Ovary (tissue), 9 donors: ENCODE measurements around the gene FGF3. TPM values are rescaled to one million over a fixed set of nuclear protein-coding genes. Genes with fewer than 3 reads are reported as not detected.

Experiments used
- DNase-seq, 5 donors: peaks; one replicate each; pipeline ENCODE4 v3.0.0-alpha.2; 2019 to 2020
- H3K27ac ChIP-seq, 2 donors: fragments of 200-600 bp; one replicate each; pipeline versions ENCODE4 v1.5.1 to v1.8.0; 2019 to 2022
- H3K27me3 ChIP-seq: fragments of 200-600 bp; one replicate; pipeline ENCODE4 v1.8.0; 2022
- H3K36me3 ChIP-seq: fragments of 200-600 bp; sonication (generic); one replicate; pipeline ENCODE4 v1.5.1; 2019
- H3K4me1 ChIP-seq: one replicate; pipeline ENCODE4 v1.8.1; 2013; ENCODE audit warnings: mild to moderate bottlenecking, moderate library complexity; ENCODE audit not compliant: insufficient read depth
- H3K4me3 ChIP-seq: fragments of 200-600 bp; sonication (generic); one replicate; pipeline ENCODE4 v1.5.1; 2017
- H3K9me3 ChIP-seq, 2 donors: fragments of 200-600 bp in 1 of 2; sonication (generic) in 1 of 2; one replicate each; pipeline versions ENCODE4 v1.5.1 to v1.8.1; 2013 to 2019; ENCODE audit warnings: mild to moderate bottlenecking in 1 of 2, moderate library complexity in 1 of 2
- EP300 ChIP-seq: sonication (generic); formaldehyde crosslinking; IDR thresholded peaks from one replicate; pipeline ENCODE4 v1.6.1; 2017; ENCODE audit warnings: antibody characterized with exemption
- POLR2A ChIP-seq: fragments of 450-650 bp; IDR thresholded peaks from one replicate; pipeline ENCODE4 v1.6.1; 2017; ENCODE audit warnings: antibody characterized with exemption, mild to moderate bottlenecking, moderate library complexity
- WGBS, 3 donors: extraction: QIAGEN DNeasy Blood & Tissue Kit in 1 of 3; methylation state at CpG; one replicate each; pipeline versions ENCODE4 v1.1.5 to v1.1.7; 2013 to 2017; 5-methylcytosine and 5-hydroxymethylcytosine counted together
- intact Hi-C, 4 donors: fragments of 100-400 bp; cut with DNase I; formaldehyde crosslinking; loops; one replicate each; pipeline versions ENCODE4 v1.11.0 to v1.15.1; 2022 to 2023
- polyA plus RNA-seq, 2 donors: library from polyadenylated mRNA; stranded (reverse); fragments of 200-250 nt in 1 of 2; fragments of 350-450 nt in 1 of 2; fragmentation: Illumina TruSeq in 1 of 2; extraction: RNeasy Lipid Tissue Mini Kit (QIAGEN cat#74804) in 1 of 2; gene quantifications; one replicate each; pipeline ENCODE4 v1.2.3, GENCODE V29; 2013 to 2014
- total RNA-seq, 7 donors: library from RNA; depleted of rRNA in 2 of 7; stranded (reverse); fragments of >200 nt in 2 of 7; fragmentation: NEBNext Ultra II Directional in 3 of 7; extraction: Animal tissue kit (Norgen Biotek cat#: 25700) in 3 of 7; gene quantifications; one replicate each; pipeline versions ENCODE4 v1.1.0 to v1.2.4, GENCODE V29; 2016 to 2023
- TF ChIP-seq, protein P1 (sequence below), 3 donors: fragments of 450-650 bp in 2 of 3; fragments of 200-600 bp in 1 of 3; IDR thresholded peaks; one replicate each; pipeline versions ENCODE4 v1.5.1 to v1.8.0; 2016 to 2022; ENCODE audit warnings: antibody characterized with exemption in 3 of 3, mild to moderate bottlenecking in 1 of 3
- donor health status: DM: no; HTN: no; CAD: no; lungs with moderate emphysema.
- donor health status: DM: no; HTN: no; CAD: no.
- donor health status: Bipolar disorder and iron deficiency.
- donor health status: DM: yes; HTN: yes; CAD: no.
- donor health status: DM: no; HTN: no; CAD: no.
- donor health status: DM: yes; HTN: yes; CAD: no.

The FGF3 gene
- total and polyA plus RNA-seq, 9 donors: not detected

DNA sequence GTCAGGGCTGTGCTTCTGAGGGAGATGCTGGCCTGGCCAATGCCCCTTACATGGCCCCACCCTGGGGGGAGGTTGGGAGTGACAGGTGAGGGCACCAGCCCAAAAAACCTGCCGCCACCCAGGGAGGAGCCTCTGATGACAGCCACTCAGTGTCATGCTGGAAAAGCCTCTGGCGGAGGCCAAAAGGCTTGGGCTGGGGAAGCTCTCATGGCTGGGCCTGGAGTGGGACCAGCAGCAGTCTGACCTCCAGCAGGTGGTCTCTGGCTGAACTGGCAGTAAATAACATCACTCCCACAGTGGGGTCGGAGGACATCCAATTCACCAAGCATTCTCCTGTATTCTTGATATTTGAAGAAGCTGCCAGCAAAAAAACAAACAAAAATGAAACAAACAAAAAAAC, 20.1 kb downstream of the FGF3 start:
- H3K36me3 ChIP-seq: no peaks in the 10 kb centered on the region
- WGBS, 3 donors: 63 to 68% (median 66%) methylated on average over 3 of the region's 3 CpGs
- no peak overlapping the region for H3K27ac ChIP-seq
- intact Hi-C loops: no loop called here
- no peaks in the 10 kb centered on the region for H3K9me3 ChIP-seq
- H3K27me3 ChIP-seq: no peaks in the 10 kb centered on the region
- H3K4me3 ChIP-seq: no peak overlapping the region
- no peaks in the 10 kb centered on the region for H3K4me1 ChIP-seq
- TF ChIP-seq, protein P1, sequence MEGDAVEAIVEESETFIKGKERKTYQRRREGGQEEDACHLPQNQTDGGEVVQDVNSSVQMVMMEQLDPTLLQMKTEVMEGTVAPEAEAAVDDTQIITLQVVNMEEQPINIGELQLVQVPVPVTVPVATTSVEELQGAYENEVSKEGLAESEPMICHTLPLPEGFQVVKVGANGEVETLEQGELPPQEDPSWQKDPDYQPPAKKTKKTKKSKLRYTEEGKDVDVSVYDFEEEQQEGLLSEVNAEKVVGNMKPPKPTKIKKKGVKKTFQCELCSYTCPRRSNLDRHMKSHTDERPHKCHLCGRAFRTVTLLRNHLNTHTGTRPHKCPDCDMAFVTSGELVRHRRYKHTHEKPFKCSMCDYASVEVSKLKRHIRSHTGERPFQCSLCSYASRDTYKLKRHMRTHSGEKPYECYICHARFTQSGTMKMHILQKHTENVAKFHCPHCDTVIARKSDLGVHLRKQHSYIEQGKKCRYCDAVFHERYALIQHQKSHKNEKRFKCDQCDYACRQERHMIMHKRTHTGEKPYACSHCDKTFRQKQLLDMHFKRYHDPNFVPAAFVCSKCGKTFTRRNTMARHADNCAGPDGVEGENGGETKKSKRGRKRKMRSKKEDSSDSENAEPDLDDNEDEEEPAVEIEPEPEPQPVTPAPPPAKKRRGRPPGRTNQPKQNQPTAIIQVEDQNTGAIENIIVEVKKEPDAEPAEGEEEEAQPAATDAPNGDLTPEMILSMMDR (IDR thresholded peaks at IDR 0.05): no peak
- TF ChIP-seq EP300 (no peak), POLR2A (no peak)
- no peak for DNase-seq

DNA sequence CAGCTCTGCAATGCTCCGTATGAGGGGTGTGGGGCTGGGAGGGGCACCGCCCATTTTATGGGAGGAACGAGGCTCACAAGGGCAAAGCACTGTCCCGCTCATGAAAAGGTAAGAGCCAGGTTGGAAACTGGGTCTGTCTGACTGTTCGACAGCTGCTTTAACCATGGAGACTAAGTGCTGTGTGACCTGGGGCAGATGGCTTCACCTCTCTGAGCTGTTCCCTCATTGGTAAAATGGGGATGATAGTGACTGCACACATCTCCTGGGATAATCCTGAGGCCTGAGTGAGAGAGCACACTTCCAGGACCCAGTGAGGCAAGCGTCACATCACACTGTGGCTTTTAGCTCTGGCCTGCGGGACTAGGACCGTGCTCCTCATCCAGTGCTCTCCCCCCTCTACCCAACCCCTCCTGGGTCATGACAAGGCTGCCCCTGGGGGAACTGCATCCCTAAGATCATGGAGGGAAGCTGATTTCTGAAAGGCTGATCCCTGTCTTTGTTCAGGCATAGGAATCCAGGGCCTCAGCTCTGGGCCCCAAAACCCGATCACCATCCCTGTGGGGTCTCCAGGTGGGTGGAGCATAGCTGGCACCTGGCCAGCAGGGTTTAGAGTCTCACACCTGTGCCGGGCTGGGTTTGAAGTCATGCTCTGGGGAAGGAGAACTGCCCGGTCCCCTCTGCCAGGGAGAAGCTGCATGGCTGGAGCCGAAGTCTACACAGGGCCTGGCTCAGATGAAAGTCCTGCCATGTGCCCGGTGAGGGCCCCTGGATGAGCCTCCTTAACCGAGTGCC, 21.3 kb downstream of the FGF3 start:
- Histone ChIP-seq H3K4me1 (no peaks in the 10 kb centered on the region), H3K27me3 (no peaks in the 10 kb centered on the region), H3K36me3 (no peaks in the 10 kb centered on the region), H3K27ac (no peak overlapping the region), H3K4me3 (no peak overlapping the region), H3K9me3 (no peaks in the 10 kb centered on the region)
- DNase-seq: no peak
- no peak for TF ChIP-seq EP300
- TF ChIP-seq POLR2A: no peak
- TF ChIP-seq, protein P1 (IDR thresholded peaks at IDR 0.05): no peak
- 68 to 73% (median 71%) methylated on average over 14 of the region's 14 CpGs for WGBS, 3 donors
- intact Hi-C loops: no loop called here

- no peaks in the 10 kb centered on the region for H3K4me1 ChIP-seq
- H3K9me3 ChIP-seq: no peaks in the 10 kb centered on the region
- H3K27me3 ChIP-seq: no peaks in the 10 kb centered on the region
- no peak overlapping the region for H3K4me3 ChIP-seq
- DNase-seq: no peak
- TF ChIP-seq POLR2A: no peak
- no peak for TF ChIP-seq EP300
- TF ChIP-seq, protein P1 (IDR thresholded peaks at IDR 0.05): no peak
- 71 to 83% (median 78%) methylated on average over 12 to 14 of the region's 14 CpGs for WGBS, 3 donors
- H3K36me3 ChIP-seq: no peaks in the 10 kb centered on the region
- no peak overlapping the region for H3K27ac ChIP-seq
- intact Hi-C loops: no loop called here
Measured at GRCh38 chr11:69797156-69797555, 22.1 kb downstream of the FGF3 start.

GRCh38 chr11:69796063-69796462, 23.2 kb downstream of the FGF3 start:
- Histone ChIP-seq H3K4me3 (no peak overlapping the region), H3K36me3 (no peaks in the 10 kb centered on the region), H3K27ac (no peak overlapping the region), H3K9me3 (no peaks in the 10 kb centered on the region), H3K4me1 (no peaks in the 10 kb centered on the region), H3K27me3 (no peaks in the 10 kb centered on the region)
- 73 to 78% (median 74%) methylated on average over 9 of the region's 9 CpGs for WGBS, 3 donors
- intact Hi-C loops: no loop called here
- TF ChIP-seq POLR2A: no peak
- TF ChIP-seq EP300: no peak
- TF ChIP-seq, protein P1 (IDR thresholded peaks at IDR 0.05): no peak
- DNase-seq: no peak
